GM23248 (cell line): ENCODE results near the gene ATP10A. TPM values are rescaled to one million over a fixed set of nuclear protein-coding genes. Genes with fewer than 3 reads are reported as not detected.
A peak's percentile ranks its signal among the peaks of the same experiment; 100 is the strongest.

Experiments used
- DNase-seq: peaks from one replicate; pipeline ENCODE4 v3.0.0-alpha.2; 2015
- H2AFZ ChIP-seq: fragments of 200-600 bp; sonication (generic); 2 replicates; pipeline ENCODE4 v1.6.1; 2016; ENCODE audit warnings: antibody characterized with exemption
- H3F3A ChIP-seq: fragments of 200-600 bp; sonication (generic); 2 replicates; pipeline ENCODE4 v1.6.1; 2016; ENCODE audit warnings: mild to moderate bottlenecking, antibody characterized with exemption, mixed run types; ENCODE audit not compliant: insufficient read depth
- H3K27ac ChIP-seq: fragments of 200-600 bp; sonication (generic); 2 replicates; pipeline ENCODE4 v1.5.1; 2016; ENCODE audit warnings: mild to moderate bottlenecking
- H3K27me3 ChIP-seq: fragments of 200-600 bp; sonication (generic); replicated peaks from 2 replicates; pipeline ENCODE4 v1.6.1; 2016; ENCODE audit warnings: mild to moderate bottlenecking; ENCODE audit not compliant: insufficient read depth
- H3K36me3 ChIP-seq: fragments of 200-600 bp; sonication (generic); 2 replicates; pipeline ENCODE4 v1.6.1; 2016; ENCODE audit warnings: low read depth, mild to moderate bottlenecking
- H3K4me1 ChIP-seq: fragments of 200-600 bp; sonication (generic); 2 replicates; pipeline ENCODE4 v1.6.1; 2016; ENCODE audit warnings: mild to moderate bottlenecking; ENCODE audit not compliant: insufficient read depth
- H3K4me2 ChIP-seq: fragments of 200-600 bp; sonication (generic); one replicate; pipeline ENCODE4 v1.6.1; 2016; ENCODE audit warnings: mild to moderate bottlenecking; ENCODE audit not compliant: unreplicated experiment
- H3K4me3 ChIP-seq: fragments of 200-600 bp; sonication (generic); 2 replicates; pipeline ENCODE4 v1.5.1; 2016; ENCODE audit warnings: mild to moderate bottlenecking
- H3K79me2 ChIP-seq: fragments of 200-600 bp; sonication (generic); 2 replicates; pipeline ENCODE4 v1.6.1; 2016; ENCODE audit warnings: mild to moderate bottlenecking; ENCODE audit not compliant: insufficient read depth
- H3K9ac ChIP-seq: fragments of 200-600 bp; sonication (generic); 2 replicates; pipeline ENCODE4 v1.6.1; 2016; ENCODE audit warnings: mild to moderate bottlenecking
- H3K9me2 ChIP-seq: fragments of 200-600 bp; sonication (generic); 2 replicates; pipeline ENCODE4 v1.6.1; 2016; ENCODE audit warnings: mixed run types, mild to moderate bottlenecking, moderate library complexity; ENCODE audit not compliant: insufficient read depth
- H3K9me3 ChIP-seq: fragments of 200-600 bp; sonication (generic); one replicate; pipeline ENCODE4 v1.6.1; 2017; ENCODE audit warnings: low read depth
- H4K20me1 ChIP-seq: fragments of 200-600 bp; sonication (generic); 2 replicates; pipeline ENCODE4 v1.6.0; 2016; ENCODE audit not compliant: insufficient read depth
- EZH2 ChIP-seq: fragments of 200-600 bp; sonication (generic); IDR thresholded peaks from 2 replicates; pipeline ENCODE4 v1.6.1; 2018; ENCODE audit warnings: antibody characterized with exemption, mild to moderate bottlenecking; ENCODE audit not compliant: insufficient read depth, poor library complexity, severe bottlenecking
- EZH2phosphoT487 ChIP-seq: fragments of 200-600 bp; sonication (generic); IDR thresholded peaks from 2 replicates; pipeline ENCODE4 v1.6.1; 2018; ENCODE audit warnings: antibody characterized with exemption, moderate library complexity, mild to moderate bottlenecking, low read depth; ENCODE audit not compliant: insufficient read depth
- WGBS, 2 experiments: methylation state at CpG; one replicate each; pipeline ENCODE4 v1.1.6; 2015 to 2017; ENCODE audit warnings: low lambda C conversion rate in 2 of 2, low coverage in 1 of 2; ENCODE audit errors: missing lambda C conversion rate in 2 of 2; 5-methylcytosine and 5-hydroxymethylcytosine counted together
- in situ Hi-C: fragments of 300-500 bp; cut with MboI; formaldehyde crosslinking; loops from 2 replicates; pipeline ENCODE4 v1.15.0; 2020
- polyA plus RNA-seq: library from polyadenylated mRNA; unstranded; fragments of >200 nt; fragmentation: Nextera tagmentation; extraction: Ambion mirVana; gene quantifications from 2 replicates; pipeline ENCODE4 v1.2.1, GENCODE V29; 2016
- total RNA-seq: library from RNA; depleted of rRNA; stranded (reverse); fragments of >200 nt; shearing (Covaris generic); gene quantifications from 2 replicates; pipeline ENCODE4 v1.2.3, GENCODE V29; 2014

Gene ATP10A
- total and polyA plus RNA-seq, 2 experiments from 2014 or later, result 20.4 to 64.1 TPM

GRCh38 chr15:25684521-25685431, 178.4 kb downstream of the ATP10A start:
- Histone ChIP-seq H3K4me3 (peak overlapping the region; percentile 2; the same call in 1 of the 2 replicates), H4K20me1 (no peaks in the 10 kb centered on the region), H3F3A (peaks cover 33% of the 10 kb centered on the region), H3K79me2 (0 out of 2 replicates have a peak, but pooled peaks cover 3% of the 10 kb centered on the region), H3K27ac (peak overlapping the region; percentile 76), H3K9ac (peak overlapping the region; percentile 44), H3K27me3 (no peaks in the 10 kb centered on the region), H3K4me1 (peaks cover 22% of the 10 kb centered on the region), H2AFZ (no peak overlapping the region), H3K9me2 (no peaks in the 10 kb centered on the region), H3K36me3 (peaks cover 42% of the 10 kb centered on the region), H3K9me3 (no peaks in the 10 kb centered on the region), H3K4me2 (peak overlapping the region; percentile 60)
- DNase-seq, result peak; percentile 93
- WGBS, 2 experiments, result 6% methylated on average over 13 of the region's 13 CpGs
- in situ Hi-C loops, result no loop called here
- TF ChIP-seq EZH2 (no peak), EZH2phosphoT487 (no peak)

GRCh38 chr15:25683911-25684310, 179.2 kb downstream of the ATP10A start:
- Histone ChIP-seq H3K27ac (peak overlapping the region; percentile 76), H3K9ac (peak overlapping the region; percentile 44; the same call in 1 of the 2 replicates), H3K4me1 (peaks cover 22% of the 10 kb centered on the region), H3K27me3 (no peaks in the 10 kb centered on the region), H2AFZ (no peak overlapping the region), H3K4me3 (0 out of 2 replicates have a peak overlapping the region, but pooled peaks have one; percentile 2), H3K79me2 (0 out of 2 replicates have a peak, but pooled peaks cover 3% of the 10 kb centered on the region), H3K36me3 (peaks cover 45% of the 10 kb centered on the region), H4K20me1 (no peaks in the 10 kb centered on the region), H3K4me2 (peak overlapping the region; percentile 60), H3K9me2 (no peaks in the 10 kb centered on the region), H3F3A (peaks cover 29% of the 10 kb centered on the region), H3K9me3 (no peaks in the 10 kb centered on the region)
- TF ChIP-seq EZH2 (no peak), EZH2phosphoT487 (no peak)
- WGBS, 2 experiments, result 67 to 72% methylated on average over 3 of the region's 3 CpGs
- peak; percentile 31 for DNase-seq
- in situ Hi-C loops, result no loop called here

GRCh38 chr15:25683415-25683814, 179.7 kb downstream of the ATP10A start:
- H3K9me3 ChIP-seq, result no peaks in the 10 kb centered on the region
- peak overlapping the region; percentile 76; the same call in 1 of the 2 replicates for H3K27ac ChIP-seq
- DNase-seq, result no peak
- H3K4me3 ChIP-seq, result no peak overlapping the region
- H3F3A ChIP-seq, result peaks cover 27% of the 10 kb centered on the region
- WGBS, 2 experiments, result 74 to 78% methylated on average over 6 of the region's 6 CpGs
- H3K79me2 ChIP-seq, result no peaks in the 10 kb centered on the region
- H3K4me2 ChIP-seq, result no peak overlapping the region
- peaks cover 43% of the 10 kb centered on the region for H3K36me3 ChIP-seq
- no peak overlapping the region for H2AFZ ChIP-seq
- no peaks in the 10 kb centered on the region for H4K20me1 ChIP-seq
- H3K27me3 ChIP-seq, result no peaks in the 10 kb centered on the region
- no peak overlapping the region for H3K9ac ChIP-seq
- in situ Hi-C loops, result no loop called here
- peaks cover 22% of the 10 kb centered on the region for H3K4me1 ChIP-seq
- H3K9me2 ChIP-seq, result no peaks in the 10 kb centered on the region
- TF ChIP-seq EZH2phosphoT487 (no peak), EZH2 (no peak)

GRCh38 chr15:25682340-25682739, 180.8 kb downstream of the ATP10A start:
- no peaks in the 10 kb centered on the region for H3K27me3 ChIP-seq
- no peaks in the 10 kb centered on the region for H3K79me2 ChIP-seq
- H3K36me3 ChIP-seq, result peaks cover 51% of the 10 kb centered on the region
- no peak overlapping the region for H3K4me3 ChIP-seq
- DNase-seq, result no peak
- no peaks in the 10 kb centered on the region for H3K9me3 ChIP-seq
- TF ChIP-seq EZH2, result no peak
- TF ChIP-seq EZH2phosphoT487, result no peak
- peaks cover 25% of the 10 kb centered on the region for H3F3A ChIP-seq
- H4K20me1 ChIP-seq, result no peaks in the 10 kb centered on the region
- no peak overlapping the region for H3K9ac ChIP-seq
- no peak overlapping the region for H2AFZ ChIP-seq
- in situ Hi-C loops, result no loop called here
- 54 to 61% methylated on average over 7 of the region's 7 CpGs for WGBS, 2 experiments
- H3K27ac ChIP-seq, result no peak overlapping the region
- peaks cover 22% of the 10 kb centered on the region for H3K4me1 ChIP-seq
- H3K9me2 ChIP-seq, result no peaks in the 10 kb centered on the region
- no peak overlapping the region for H3K4me2 ChIP-seq
